Kidney (tissue), 14 donors: ENCODE data around the gene CEMIP2. TPM values are rescaled to one million over a fixed set of nuclear protein-coding genes. Genes with fewer than 3 reads are reported as not detected.

Experiments
- DNase-seq, 5 donors: peaks; one replicate each; pipeline ENCODE4 v3.0.0-alpha.2; 2013 to 2020
- FAIRE-seq: peaks from 2 replicates; lab custom pipeline; 2012; peaks lifted over from hg19 to GRCh38; lab: Jason Lieb, UNC
- H3K27ac ChIP-seq, 2 donors: one replicate each; pipeline ENCODE4 v1.7.0; 2013; ENCODE audit warnings: low read depth in 2 of 2, low read length in 2 of 2, inconsistent platforms in 1 of 2
- H3K27me3 ChIP-seq: one replicate; pipeline ENCODE4 v1.7.1; 2013; ENCODE audit warnings: low read length, inconsistent platforms; ENCODE audit not compliant: control insufficient read depth, insufficient read depth
- H3K36me3 ChIP-seq, 3 donors: one replicate each; pipeline versions ENCODE4 v1.7.0 to v1.7.1; 2013; ENCODE audit warnings: low read length in 3 of 3, control low read depth in 1 of 3, inconsistent platforms in 1 of 3; ENCODE audit not compliant: insufficient read depth in 3 of 3, control insufficient read depth in 2 of 3
- H3K4me1 ChIP-seq, 3 donors: one replicate each; pipeline versions ENCODE4 v1.7.0 to v1.7.1; 2013; ENCODE audit warnings: low read length in 3 of 3, inconsistent platforms in 1 of 3, low read depth in 1 of 3; ENCODE audit not compliant: control insufficient read depth in 2 of 3, insufficient read depth in 2 of 3
- H3K4me3 ChIP-seq, 3 donors: one replicate each; pipeline versions ENCODE4 v1.7.0 to v1.8.1; 2013; ENCODE audit warnings: low read length in 3 of 3, control low read depth in 1 of 3, inconsistent platforms in 1 of 3
- H3K9ac ChIP-seq, 3 donors: one replicate each; pipeline versions ENCODE4 v1.7.0 to v1.7.1; 2013; ENCODE audit warnings: low read length in 3 of 3, control low read depth in 1 of 3, inconsistent platforms in 1 of 3
- H3K9me3 ChIP-seq, 3 donors: one replicate each; pipeline versions ENCODE4 v1.7.0 to v1.7.1; 2013; ENCODE audit warnings: low read length in 3 of 3, control low read depth in 1 of 3, inconsistent platforms in 1 of 3; ENCODE audit not compliant: control insufficient read depth in 2 of 3, insufficient read depth in 1 of 3
- intact Hi-C: fragments of 100-400 bp; cut with DNase I; formaldehyde crosslinking; loops from one replicate; pipeline ENCODE4 v1.11.1; 2022
- polyA plus RNA-seq: library from polyadenylated mRNA; stranded (reverse); fragments of 350-450 nt; fragmentation: Illumina TruSeq; extraction: RNeasy Lipid Tissue Mini Kit (QIAGEN cat#74804); gene quantifications from one replicate; pipeline ENCODE4 v1.2.3, GENCODE V29; 2014; ENCODE audit warnings: low read depth, low replicate concordance; ENCODE audit not compliant: insufficient read depth
- total RNA-seq: library from RNA; stranded (reverse); fragmentation: NEBNext Ultra II Directional; extraction: Animal tissue kit (Norgen Biotek cat#: 25700); gene quantifications from one replicate; pipeline ENCODE4 v1.2.1, GENCODE V29; 2021
- TF ChIP-seq, protein P1 (sequence below): IDR thresholded peaks from 3 replicates; pipeline ENCODE4 v1.5.1; 2012; ENCODE audit warnings: mild to moderate bottlenecking, moderate library complexity, borderline replicate concordance; ENCODE audit not compliant: insufficient read depth; ENCODE audit errors: extremely low read depth
- donor health status: control.
- donor health status: control.
- donor health status: control.
- donor health status: control.
- donor health status: control.
- donor health status: DM: yes; HTN: yes; CAD: no.
- donor health status: Normal renal cell carcinoma (clear cell type).

Gene CEMIP2
- total and polyA plus RNA-seq, 2 donors from 2014 or later: 13.9 to 70.7 TPM

DNA sequence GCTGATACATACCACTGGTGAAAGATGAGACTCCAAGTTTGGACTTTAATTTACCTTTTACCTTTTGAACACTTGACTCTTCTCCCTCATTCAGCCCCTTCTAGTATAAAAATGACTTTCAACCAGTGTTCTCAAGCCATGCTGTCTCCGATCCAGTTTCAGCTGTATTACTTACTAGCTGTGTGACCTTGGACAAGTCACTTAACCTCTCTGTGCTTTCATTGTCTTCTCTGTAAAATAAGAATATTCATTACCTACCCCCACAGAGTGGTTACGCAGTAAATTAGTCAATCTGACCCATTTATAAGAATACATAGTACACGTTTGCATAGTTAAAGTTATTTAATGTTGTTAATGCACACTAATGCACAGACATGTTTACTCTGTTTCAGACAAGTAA lies 12.6 kb upstream of the CEMIP2 start:
- FAIRE-seq (no peak), DNase-seq (no peak)
- intact Hi-C loops: no loop called here
- TF ChIP-seq, protein P1, sequence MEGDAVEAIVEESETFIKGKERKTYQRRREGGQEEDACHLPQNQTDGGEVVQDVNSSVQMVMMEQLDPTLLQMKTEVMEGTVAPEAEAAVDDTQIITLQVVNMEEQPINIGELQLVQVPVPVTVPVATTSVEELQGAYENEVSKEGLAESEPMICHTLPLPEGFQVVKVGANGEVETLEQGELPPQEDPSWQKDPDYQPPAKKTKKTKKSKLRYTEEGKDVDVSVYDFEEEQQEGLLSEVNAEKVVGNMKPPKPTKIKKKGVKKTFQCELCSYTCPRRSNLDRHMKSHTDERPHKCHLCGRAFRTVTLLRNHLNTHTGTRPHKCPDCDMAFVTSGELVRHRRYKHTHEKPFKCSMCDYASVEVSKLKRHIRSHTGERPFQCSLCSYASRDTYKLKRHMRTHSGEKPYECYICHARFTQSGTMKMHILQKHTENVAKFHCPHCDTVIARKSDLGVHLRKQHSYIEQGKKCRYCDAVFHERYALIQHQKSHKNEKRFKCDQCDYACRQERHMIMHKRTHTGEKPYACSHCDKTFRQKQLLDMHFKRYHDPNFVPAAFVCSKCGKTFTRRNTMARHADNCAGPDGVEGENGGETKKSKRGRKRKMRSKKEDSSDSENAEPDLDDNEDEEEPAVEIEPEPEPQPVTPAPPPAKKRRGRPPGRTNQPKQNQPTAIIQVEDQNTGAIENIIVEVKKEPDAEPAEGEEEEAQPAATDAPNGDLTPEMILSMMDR: no peak
- Histone ChIP-seq H3K36me3 (no peaks in the 10 kb centered on the region), H3K27me3 (no peaks in the 10 kb centered on the region), H3K4me1 (no peaks in the 10 kb centered on the region), H3K9me3 (no peaks in the 10 kb centered on the region), H3K4me3 (no peak overlapping the region), H3K27ac (no peak overlapping the region), H3K9ac (no peak overlapping the region)

DNA sequence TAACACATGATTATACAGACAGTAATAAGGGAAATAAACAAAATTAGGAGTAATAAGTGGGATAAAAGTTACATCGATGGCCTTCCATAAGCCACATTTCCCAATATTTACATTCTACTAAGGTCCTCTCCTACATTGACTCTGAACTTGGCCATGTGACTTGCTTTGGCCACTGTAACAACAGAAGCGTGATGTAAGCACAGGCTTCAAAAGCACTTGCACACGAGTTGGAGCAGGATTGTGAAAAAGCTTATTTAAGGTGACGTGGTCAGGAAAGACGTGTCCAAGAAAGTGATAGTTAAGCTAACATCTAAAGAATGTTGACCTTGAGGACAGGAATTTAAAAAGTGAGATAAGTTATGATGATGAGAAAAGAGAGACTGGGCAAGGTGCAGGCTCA lies 9.8 kb upstream of the CEMIP2 start:
- H3K4me3 ChIP-seq: no peak overlapping the region
- no peaks in the 10 kb centered on the region for H3K27me3 ChIP-seq
- no peak overlapping the region for H3K9ac ChIP-seq
- H3K27ac ChIP-seq: no peak overlapping the region
- intact Hi-C loops: no loop called here
- TF ChIP-seq, protein P1: no peak
- FAIRE-seq (no peak), DNase-seq (no peak)
- H3K9me3 ChIP-seq: no peaks in the 10 kb centered on the region
- no peaks in the 10 kb centered on the region for H3K36me3 ChIP-seq
- no peaks in the 10 kb centered on the region for H3K4me1 ChIP-seq

DNA sequence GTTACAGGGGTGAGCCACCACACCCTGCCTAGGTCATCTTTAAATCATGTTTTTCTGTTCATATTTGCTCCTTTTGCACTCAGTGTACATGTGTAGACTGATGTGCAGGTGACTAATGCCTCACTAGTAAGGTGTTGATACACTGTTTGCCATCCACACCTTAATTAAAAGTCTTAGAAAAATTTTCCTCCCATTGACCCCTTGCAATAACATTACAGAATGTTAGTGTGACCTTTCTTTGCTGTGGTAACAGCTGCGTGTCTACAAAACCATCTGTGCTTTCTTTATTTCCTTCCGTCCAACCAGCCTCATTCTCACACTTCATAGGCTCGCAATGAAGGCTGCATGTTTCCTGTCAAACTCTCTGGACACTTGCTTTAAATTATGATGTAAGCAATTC lies 6.6 kb upstream of the CEMIP2 start:
- Histone ChIP-seq H3K27ac (no peak overlapping the region), H3K9me3 (no peaks in the 10 kb centered on the region), H3K36me3 (no peaks in the 10 kb centered on the region), H3K27me3 (no peaks in the 10 kb centered on the region), H3K9ac (no peak overlapping the region), H3K4me1 (peaks cover 0 to 2% (median 0%) of the 10 kb centered on the region in 3 donors), H3K4me3 (no peak overlapping the region)
- intact Hi-C loops: no loop called here
- DNase-seq (no peak), FAIRE-seq (no peak)
- TF ChIP-seq, protein P1: no peak

DNA sequence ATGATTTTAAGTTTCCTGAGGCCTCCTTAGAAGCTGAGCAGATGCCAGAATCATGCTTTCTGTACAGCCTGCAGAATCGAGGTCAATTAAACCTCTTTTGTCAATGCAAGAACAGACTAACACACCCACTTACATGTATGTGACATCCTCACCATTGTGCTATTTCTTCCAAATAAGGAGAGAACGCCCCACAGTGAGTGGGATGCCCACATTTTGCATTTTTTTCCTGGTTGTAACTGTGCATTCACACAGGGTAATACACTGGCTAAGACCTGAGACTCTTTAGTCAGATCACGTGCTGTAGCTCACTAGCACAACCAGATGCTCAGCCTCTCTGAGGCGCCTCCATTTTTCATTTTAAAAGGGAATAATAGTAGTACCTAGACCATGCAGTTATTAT lies 4.4 kb upstream of the CEMIP2 start:
- no peaks in the 10 kb centered on the region for H3K36me3 ChIP-seq
- no peak for DNase-seq
- H3K4me3 ChIP-seq: no peak overlapping the region
- TF ChIP-seq, protein P1: no peak
- FAIRE-seq: no peak
- peaks cover 0 to 8% (median 3%) of the 10 kb centered on the region in 3 donors for H3K4me1 ChIP-seq
- H3K27me3 ChIP-seq: no peaks in the 10 kb centered on the region
- no peak overlapping the region for H3K9ac ChIP-seq
- intact Hi-C loops: no loop called here
- no peak overlapping the region for H3K27ac ChIP-seq
- H3K9me3 ChIP-seq: no peaks in the 10 kb centered on the region
